ENCODE results near the gene SMIM9.
"Not testable (repeated sequence)": the region's sequence is repeated elsewhere in the genome, so short reads cannot be mapped to it uniquely, and the experiment has no call there.

Gene SMIM9

DNA sequence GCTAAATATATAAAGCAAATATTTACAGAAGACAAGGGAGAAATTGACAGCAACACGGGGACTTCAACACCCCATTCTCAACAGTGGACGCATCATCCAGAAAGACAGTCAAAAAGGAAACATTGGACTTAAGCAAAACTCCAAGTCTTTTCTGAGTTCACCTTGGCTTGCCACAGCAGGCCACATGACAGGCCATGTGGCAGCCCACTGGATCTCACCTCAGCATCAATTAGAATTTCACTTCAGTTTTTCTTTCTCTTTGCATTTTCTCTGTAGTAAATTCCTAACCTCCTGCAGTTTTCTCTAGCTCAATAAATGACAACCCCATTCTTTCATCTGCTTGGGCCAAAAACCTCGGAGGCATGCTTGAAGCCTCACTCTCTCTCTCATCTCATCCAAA is 12.4 kb downstream of the SMIM9 start:
- ChIA-PET CTCF (no interaction called here), POLR2A (ENCODE audit: low non-redundant PET) (no interaction called here)
- no peak overlapping the region for H3K27ac ChIP-seq
- TF ChIP-seq CTCF (conservative IDR thresholded peaks at IDR 0.05; ENCODE audit: low read depth): no peak
- no peak for DNase-seq (ENCODE audit: low spot score)

GRCh38 chrX:154821523-154821922 is 12.9 kb downstream of the SMIM9 start:
- CTCF ChIA-PET: no interaction called here
- no peak for DNase-seq (ENCODE audit: low spot score)
- POLR2A ChIA-PET (ENCODE audit: low non-redundant PET): no interaction called here
- no peak overlapping the region for H3K27ac ChIP-seq
- TF ChIP-seq CTCF (conservative IDR thresholded peaks at IDR 0.05; ENCODE audit: low read depth): no peak

DNA sequence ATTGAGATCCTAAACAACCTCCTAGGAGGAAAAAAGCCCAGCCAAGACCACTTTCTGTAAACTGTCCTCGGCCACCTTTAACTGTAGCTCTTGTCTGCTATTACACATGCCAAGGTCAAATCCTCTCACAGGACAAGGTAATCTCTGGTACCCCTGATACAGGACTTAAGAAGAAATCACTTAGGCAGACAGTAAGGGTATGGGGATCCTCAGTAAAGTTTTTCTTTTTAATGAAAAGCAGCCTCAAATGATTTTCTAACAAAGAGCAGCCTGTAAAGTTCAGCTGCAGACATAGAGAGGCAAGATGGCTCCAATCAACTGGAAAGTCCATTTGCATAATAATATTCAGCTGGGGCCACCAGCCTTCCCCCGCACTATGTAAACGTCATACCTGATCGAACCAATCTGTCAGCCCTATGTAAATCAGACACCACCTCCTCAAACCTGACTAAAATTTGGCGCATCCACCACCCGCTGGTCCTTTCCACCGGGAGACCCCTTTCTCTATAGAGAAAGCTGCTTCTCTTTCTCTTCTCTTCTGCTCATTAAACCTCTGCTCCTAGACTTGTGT is 14.6 kb downstream of the SMIM9 start:
- DNase-seq (ENCODE audit: low spot score): no peak
- no peak overlapping the region for H3K27ac ChIP-seq
- ChIA-PET CTCF (no interaction called here), POLR2A (ENCODE audit: low non-redundant PET) (no interaction called here)
- no peak for TF ChIP-seq CTCF (conservative IDR thresholded peaks at IDR 0.05; ENCODE audit: low read depth)

- no peak for TF ChIP-seq CTCF (conservative IDR thresholded peaks at IDR 0.05; ENCODE audit: low read depth)
- H3K27ac ChIP-seq: no peak overlapping the region
- ChIA-PET CTCF (interaction anchor here (0.5 to 0.6 kb wide), 2 partner anchors 238 to 445 kb away, joined by 3 to 4 read pairs; no protein-coding TSS in a partner anchor), POLR2A (ENCODE audit: low non-redundant PET) (no interaction called here)
- no peak for DNase-seq (ENCODE audit: low spot score)
Measured at GRCh38 chrX:154818916-154819770, 15.3 kb downstream of the SMIM9 start.

DNA sequence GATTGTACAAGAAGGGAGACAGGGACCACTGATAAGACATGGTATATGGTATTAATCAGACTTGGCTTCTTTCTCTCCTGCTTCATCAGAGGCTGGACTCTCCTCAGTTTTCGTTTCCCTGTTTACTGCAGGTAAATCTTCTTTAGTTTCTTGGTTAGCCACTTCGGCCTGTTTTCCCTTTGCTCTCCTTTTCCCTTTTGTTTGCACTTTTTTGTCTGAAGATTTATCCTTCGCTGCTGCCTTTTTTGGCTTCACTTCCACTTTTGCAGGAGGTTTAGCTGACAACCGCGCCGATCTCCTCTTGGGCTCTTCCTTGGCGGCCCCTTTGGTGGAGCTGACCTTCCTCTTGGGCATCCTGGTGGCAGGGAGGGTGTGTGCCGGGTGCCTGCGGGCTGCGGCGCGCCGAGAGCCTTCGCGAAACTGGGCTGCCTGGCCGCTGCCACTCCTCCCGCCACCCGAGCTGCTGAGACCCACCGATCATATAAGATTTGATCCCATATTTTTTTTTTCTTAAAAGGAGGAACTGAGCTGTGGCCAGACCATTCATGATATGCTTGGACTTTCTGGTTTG is 17.3 kb downstream of the SMIM9 start:
- POLR2A ChIA-PET (ENCODE audit: low non-redundant PET): interaction anchor here (0.7 kb wide), 1 partner anchor 11 kb away, joined by 5 read pairs; no protein-coding TSS in a partner anchor
- CTCF ChIA-PET; H3K27ac ChIP-seq; DNase-seq (ENCODE audit: low spot score): not testable (repeated sequence)

DNA sequence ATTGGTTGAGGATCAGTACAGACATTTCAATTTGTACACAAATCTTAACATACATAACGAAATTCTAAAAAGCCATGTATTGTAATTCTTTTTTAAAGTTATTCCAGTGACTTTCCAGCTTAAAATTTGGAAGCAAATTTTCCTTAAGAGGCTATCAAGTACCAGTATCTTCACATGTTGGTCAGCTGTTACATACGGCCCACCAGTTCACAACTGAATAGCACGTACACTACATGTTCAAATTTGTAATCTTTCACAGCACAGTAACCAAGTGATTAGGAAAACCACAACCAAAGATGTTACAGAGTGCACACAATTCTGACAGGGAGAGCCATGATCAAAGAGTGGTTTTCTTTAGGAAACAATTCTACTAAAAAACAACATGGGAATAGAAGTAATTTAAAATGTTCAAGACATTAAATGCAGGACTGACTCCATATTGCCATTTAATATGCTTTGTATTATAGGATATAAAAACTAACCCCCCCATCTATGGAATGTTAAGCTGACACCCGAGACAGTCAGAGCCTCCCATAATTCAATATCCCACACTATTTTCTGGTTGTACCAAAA is 18.1 kb downstream of the SMIM9 start:
- CTCF ChIA-PET; H3K27ac ChIP-seq; POLR2A ChIA-PET (ENCODE audit: low non-redundant PET); DNase-seq (ENCODE audit: low spot score): not testable (repeated sequence)

- POLR2A ChIA-PET (ENCODE audit: low non-redundant PET): no interaction called here
- no peak for DNase-seq (ENCODE audit: low spot score)
- CTCF ChIA-PET: no interaction called here
- TF ChIP-seq CTCF (conservative IDR thresholded peaks at IDR 0.05; ENCODE audit: low read depth): no peak
- no peak overlapping the region for H3K27ac ChIP-seq
Measured at GRCh38 chrX:154815274-154815818, 19.1 kb downstream of the SMIM9 start.

All from RWPE1 (cell line).